ENCODE results near the gene SLC25A5.
"Not testable (repeated sequence)": the region's sequence is repeated elsewhere in the genome, so short reads cannot be mapped to it uniquely, and the experiment has no call there.

Gene SLC25A5

GRCh38 chrX:119489212-119490074 is 21.2 kb downstream of the SLC25A5 start:
- Histone ChIP-seq H3K9ac (no peak overlapping the region), H3K4me1 (no peaks in the 10 kb centered on the region), H3K27me3 (no peaks in the 10 kb centered on the region), H3K4me2 (no peak overlapping the region), H3K9me3 (no peaks in the 10 kb centered on the region), H3K27ac (no peak overlapping the region), H3K4me3 (no peak overlapping the region), H4K20me1 (no peaks in the 10 kb centered on the region), H3K36me3 (no peaks in the 10 kb centered on the region)
- TF ChIP-seq Cebpa-rat (IDR thresholded peaks at IDR 0.05): no peak

GRCh38 chrX:119492463-119492862 is 24.2 kb downstream of the SLC25A5 start:
- no peak overlapping the region for H3K27ac ChIP-seq
- no peak for TF ChIP-seq Cebpa-rat (IDR thresholded peaks at IDR 0.05)
- no peaks in the 10 kb centered on the region for H4K20me1 ChIP-seq
- no peak overlapping the region for H3K4me3 ChIP-seq
- H3K36me3 ChIP-seq: no peaks in the 10 kb centered on the region
- no peak overlapping the region for H3K9ac ChIP-seq
- no peaks in the 10 kb centered on the region for H3K9me3 ChIP-seq
- no peak overlapping the region for H3K4me2 ChIP-seq
- H3K27me3 ChIP-seq: no peaks in the 10 kb centered on the region
- H3K4me1 ChIP-seq: peaks cover 19% of the 10 kb centered on the region

GRCh38 chrX:119493851-119494495 is 25.7 kb downstream of the SLC25A5 start:
- H4K20me1 ChIP-seq, H3K4me3 ChIP-seq, H3K36me3 ChIP-seq, H3K9ac ChIP-seq, H3K4me2 ChIP-seq, H3K9me3 ChIP-seq, H3K27me3 ChIP-seq, H3K27ac ChIP-seq: not testable (repeated sequence)
- peaks cover 20% of the 10 kb centered on the region for H3K4me1 ChIP-seq

- H3K4me2 ChIP-seq: peak overlapping the region; percentile 60
These were observed 27.8 kb downstream of the SLC25A5 start for GRCh38 chrX:119495734-119496726.

GRCh38 chrX:119497185-119497584 is 28.9 kb downstream of the SLC25A5 start:
- Histone ChIP-seq H3K4me1 (peaks cover 20% of the 10 kb centered on the region), H3K4me2 (peak overlapping the region; percentile 60; the same call in 1 of the 2 replicates), H3K9ac (no peak overlapping the region), H3K36me3 (no peaks in the 10 kb centered on the region), H3K9me3 (no peaks in the 10 kb centered on the region), H3K4me3 (no peak overlapping the region), H3K27ac (no peak overlapping the region), H3K27me3 (no peaks in the 10 kb centered on the region), H4K20me1 (no peaks in the 10 kb centered on the region)
- TF ChIP-seq Cebpa-rat (IDR thresholded peaks at IDR 0.05): no peak

More at GRCh38 chrX:119495734-119496726, 27.8 kb downstream of the SLC25A5 start:
- Histone ChIP-seq H3K27me3 (no peaks in the 10 kb centered on the region), H3K27ac (0 out of 2 replicates have a peak overlapping the region, but pooled peaks have one; percentile 8), H4K20me1 (no peaks in the 10 kb centered on the region), H3K9me3 (no peaks in the 10 kb centered on the region), H3K4me3 (no peak overlapping the region), H3K36me3 (no peaks in the 10 kb centered on the region), H3K9ac (no peak overlapping the region), H3K4me1 (peaks cover 20% of the 10 kb centered on the region)
- no peak for TF ChIP-seq Cebpa-rat (IDR thresholded peaks at IDR 0.05)

- Histone ChIP-seq H3K4me1 (peaks cover 20% of the 10 kb centered on the region), H3K27ac (no peak overlapping the region)
These were observed 32.0 kb downstream of the SLC25A5 start for GRCh38 chrX:119500061-119500800.

GRCh38 chrX:119501511-119502148 is 33.4 kb downstream of the SLC25A5 start:
- Histone ChIP-seq H3K9ac (no peak overlapping the region), H3K27me3 (no peaks in the 10 kb centered on the region), H3K9me3 (no peaks in the 10 kb centered on the region), H3K36me3 (no peaks in the 10 kb centered on the region), H3K27ac (no peak overlapping the region), H4K20me1 (no peaks in the 10 kb centered on the region), H3K4me2 (no peak overlapping the region), H3K4me1 (peaks cover 9% of the 10 kb centered on the region), H3K4me3 (no peak overlapping the region)
- TF ChIP-seq Cebpa-rat (IDR thresholded peaks at IDR 0.05): no peak

More at GRCh38 chrX:119500061-119500800, 32.0 kb downstream of the SLC25A5 start:
- TF ChIP-seq Cebpa-rat (IDR thresholded peaks at IDR 0.05): no peak
- Histone ChIP-seq H3K4me2 (no peak overlapping the region), H3K9ac (no peak overlapping the region), H3K4me3 (no peak overlapping the region), H4K20me1 (no peaks in the 10 kb centered on the region), H3K9me3 (no peaks in the 10 kb centered on the region), H3K27me3 (no peaks in the 10 kb centered on the region), H3K36me3 (no peaks in the 10 kb centered on the region)

GRCh38 chrX:119502727-119503483 is 34.7 kb downstream of the SLC25A5 start:
- Histone ChIP-seq H3K27ac (no peak overlapping the region), H3K4me1 (no peaks in the 10 kb centered on the region), H3K36me3 (no peaks in the 10 kb centered on the region), H4K20me1 (no peaks in the 10 kb centered on the region), H3K4me3 (no peak overlapping the region), H3K4me2 (no peak overlapping the region), H3K27me3 (no peaks in the 10 kb centered on the region), H3K9ac (no peak overlapping the region), H3K9me3 (no peaks in the 10 kb centered on the region)
- TF ChIP-seq Cebpa-rat (IDR thresholded peaks at IDR 0.05): no peak
